ENCODE data around the gene CD2.

Gene CD2

DNA sequence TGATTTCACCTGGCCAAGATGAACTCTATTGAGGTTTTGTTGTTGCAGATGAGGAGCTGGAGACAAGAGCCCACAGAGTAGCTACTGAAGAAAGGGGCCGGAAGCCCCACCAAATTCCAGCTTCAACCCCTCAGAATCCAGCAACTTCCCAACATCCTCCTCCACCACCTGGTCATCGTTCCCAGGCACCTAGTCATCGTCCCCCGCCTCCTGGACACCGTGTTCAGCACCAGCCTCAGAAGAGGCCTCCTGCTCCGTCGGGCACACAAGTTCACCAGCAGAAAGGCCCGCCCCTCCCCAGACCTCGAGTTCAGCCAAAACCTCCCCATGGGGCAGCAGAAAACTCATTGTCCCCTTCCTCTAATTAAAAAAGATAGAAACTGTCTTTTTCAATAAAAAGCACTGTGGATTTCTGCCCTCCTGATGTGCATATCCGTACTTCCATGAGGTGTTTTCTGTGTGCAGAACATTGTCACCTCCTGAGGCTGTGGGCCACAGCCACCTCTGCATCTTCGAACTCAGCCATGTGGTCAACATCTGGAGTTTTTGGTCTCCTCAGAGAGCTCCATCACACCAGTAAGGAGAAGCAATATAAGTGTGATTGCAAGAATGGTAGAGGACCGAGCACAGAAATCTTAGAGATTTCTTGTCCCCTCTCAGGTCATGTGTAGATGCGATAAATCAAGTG, 14.3 kb downstream of the CD2 start:
- Mint-ChIP-seq H3K36me3 (ENCODE audit: low read depth) (peaks cover 12% of the 10 kb centered on the region), H3K4me3 (no peak overlapping the region)

GRCh38 chr1:116769104-116769452, 14.8 kb downstream of the CD2 start:
- no peak overlapping the region for H3K4me3 Mint-ChIP-seq
- intact Hi-C loops (cut with micrococcal nuclease): no loop called here

More for the DNA sequence above, 14.3 kb downstream of the CD2 start:
- Mint-ChIP-seq H3K4me1 (ENCODE audit: low read depth) (peaks cover 53% of the 10 kb centered on the region), H3K27ac (no peak overlapping the region), H3K27me3 (peaks cover 7% of the 10 kb centered on the region), H3K9me3 (no peaks in the 10 kb centered on the region)
- intact Hi-C loops (cut with micrococcal nuclease): no loop called here

DNA sequence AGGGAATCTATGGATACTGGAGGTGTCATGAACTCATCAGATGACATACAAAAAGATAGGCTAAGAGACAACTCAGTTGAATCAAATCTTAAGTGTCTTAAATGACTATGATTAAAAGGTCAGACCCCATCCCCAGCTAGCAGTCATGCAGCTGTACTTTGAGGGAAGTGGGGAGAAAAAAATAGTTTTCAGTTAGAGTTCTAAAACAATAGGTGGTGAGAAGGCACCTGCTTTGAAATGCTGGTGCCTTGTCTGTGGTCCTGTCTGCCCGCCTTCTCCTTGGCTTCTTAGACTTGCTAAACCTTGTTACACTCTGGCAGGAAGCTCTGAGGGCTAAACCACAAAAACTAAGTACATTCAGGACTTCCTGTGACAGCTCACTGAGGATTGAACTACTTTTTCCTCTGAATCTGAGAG, 15.3 kb downstream of the CD2 start:
- peaks cover 7% of the 10 kb centered on the region for H3K27me3 Mint-ChIP-seq
- H3K4me3 Mint-ChIP-seq: no peak overlapping the region
- H3K36me3 Mint-ChIP-seq (ENCODE audit: low read depth): peaks cover 12% of the 10 kb centered on the region
- no peak overlapping the region for H3K27ac Mint-ChIP-seq
- H3K4me1 Mint-ChIP-seq (ENCODE audit: low read depth): peaks cover 49% of the 10 kb centered on the region
- no peaks in the 10 kb centered on the region for H3K9me3 Mint-ChIP-seq
- intact Hi-C loops (cut with micrococcal nuclease): no loop called here

More at GRCh38 chr1:116769104-116769452, 14.8 kb downstream of the CD2 start:
- Mint-ChIP-seq H3K27ac (no peak overlapping the region), H3K4me1 (ENCODE audit: low read depth) (peaks cover 49% of the 10 kb centered on the region), H3K36me3 (ENCODE audit: low read depth) (peaks cover 12% of the 10 kb centered on the region), H3K9me3 (no peaks in the 10 kb centered on the region), H3K27me3 (peaks cover 7% of the 10 kb centered on the region)

- Mint-ChIP-seq H3K27ac (no peak overlapping the region), H3K36me3 (ENCODE audit: low read depth) (peaks cover 12% of the 10 kb centered on the region), H3K4me3 (no peak overlapping the region), H3K9me3 (peaks cover 1% of the 10 kb centered on the region), H3K4me1 (ENCODE audit: low read depth) (peaks cover 49% of the 10 kb centered on the region), H3K27me3 (peaks cover 7% of the 10 kb centered on the region)
- intact Hi-C loops (cut with micrococcal nuclease): no loop called here
Observed at GRCh38 chr1:116769994-116770393, 15.8 kb downstream of the CD2 start.

DNA sequence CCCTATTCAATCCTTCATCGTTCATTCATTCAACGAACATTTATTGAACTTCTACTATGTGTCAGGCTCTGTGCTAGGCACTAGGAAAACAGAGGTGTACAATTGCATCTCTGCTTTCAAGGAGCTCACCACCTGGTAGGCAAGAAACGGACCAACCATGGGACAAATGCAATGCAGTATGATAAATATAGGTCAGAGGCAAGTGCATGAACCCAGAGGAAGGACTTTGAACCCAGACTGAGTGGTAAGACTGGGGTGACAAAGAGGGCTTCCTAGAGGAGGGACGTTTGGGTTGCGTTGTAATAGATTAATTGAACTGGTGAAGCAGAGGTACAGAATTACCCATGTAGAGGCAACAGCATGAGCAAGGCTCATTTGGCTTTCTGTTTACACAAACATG, 16.4 kb downstream of the CD2 start:
- Mint-ChIP-seq H3K9me3 (peaks cover 7% of the 10 kb centered on the region), H3K4me1 (ENCODE audit: low read depth) (peaks cover 44% of the 10 kb centered on the region), H3K36me3 (ENCODE audit: low read depth) (peaks cover 7% of the 10 kb centered on the region), H3K27me3 (peaks cover 7% of the 10 kb centered on the region), H3K27ac (no peak overlapping the region), H3K4me3 (no peak overlapping the region)
- intact Hi-C loops (cut with micrococcal nuclease): no loop called here

- Mint-ChIP-seq H3K36me3 (ENCODE audit: low read depth) (peaks cover 6% of the 10 kb centered on the region), H3K27me3 (peaks cover 7% of the 10 kb centered on the region), H3K4me3 (no peak overlapping the region), H3K4me1 (ENCODE audit: low read depth) (peaks cover 36% of the 10 kb centered on the region), H3K27ac (no peak overlapping the region), H3K9me3 (peaks cover 7% of the 10 kb centered on the region)
- intact Hi-C loops (cut with micrococcal nuclease): no loop called here
Observed at GRCh38 chr1:116771997-116772647, 17.9 kb downstream of the CD2 start.

- Mint-ChIP-seq H3K27ac (no peak overlapping the region), H3K9me3 (peaks cover 7% of the 10 kb centered on the region), H3K4me1 (ENCODE audit: low read depth) (peaks cover 37% of the 10 kb centered on the region), H3K27me3 (peaks cover 8% of the 10 kb centered on the region), H3K4me3 (no peak overlapping the region), H3K36me3 (ENCODE audit: low read depth) (peaks cover 6% of the 10 kb centered on the region)
- intact Hi-C loops (cut with micrococcal nuclease): no loop called here
Observed at GRCh38 chr1:116772648-116773045, 18.4 kb downstream of the CD2 start.

DNA sequence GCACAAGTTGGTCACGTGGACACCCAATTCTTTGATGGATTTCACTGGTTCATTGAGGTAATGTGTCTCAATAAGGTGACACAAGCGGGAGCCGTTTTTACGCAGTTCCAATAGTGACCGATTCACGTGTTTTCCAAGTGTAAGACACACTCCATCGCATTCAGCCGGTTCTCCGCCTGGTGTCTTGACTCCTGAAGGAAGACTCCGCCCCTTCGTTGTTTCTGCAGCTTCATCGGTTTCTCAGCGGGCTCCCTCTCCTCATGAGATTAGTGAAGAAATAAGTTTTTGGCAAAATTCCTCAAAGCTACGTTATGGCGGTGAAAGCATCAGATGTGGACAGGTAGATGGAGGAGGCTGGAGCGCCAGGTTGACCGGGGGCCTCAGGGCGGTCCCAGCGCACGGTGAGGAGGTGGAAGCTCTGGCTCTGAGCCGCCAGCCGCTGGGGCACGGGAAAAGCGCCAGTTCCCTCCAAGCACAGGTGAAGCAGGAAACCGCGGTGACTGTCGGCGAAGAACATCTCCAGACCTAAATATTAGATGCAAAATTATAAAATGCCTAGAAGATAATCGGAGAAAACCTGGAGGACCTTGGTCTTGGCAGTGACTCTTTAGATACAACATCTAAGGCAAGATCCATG, 21.0 kb downstream of the CD2 start:
- Mint-ChIP-seq H3K4me1 (ENCODE audit: low read depth) (peaks cover 16% of the 10 kb centered on the region), H3K36me3 (ENCODE audit: low read depth) (no peaks in the 10 kb centered on the region)

DNA sequence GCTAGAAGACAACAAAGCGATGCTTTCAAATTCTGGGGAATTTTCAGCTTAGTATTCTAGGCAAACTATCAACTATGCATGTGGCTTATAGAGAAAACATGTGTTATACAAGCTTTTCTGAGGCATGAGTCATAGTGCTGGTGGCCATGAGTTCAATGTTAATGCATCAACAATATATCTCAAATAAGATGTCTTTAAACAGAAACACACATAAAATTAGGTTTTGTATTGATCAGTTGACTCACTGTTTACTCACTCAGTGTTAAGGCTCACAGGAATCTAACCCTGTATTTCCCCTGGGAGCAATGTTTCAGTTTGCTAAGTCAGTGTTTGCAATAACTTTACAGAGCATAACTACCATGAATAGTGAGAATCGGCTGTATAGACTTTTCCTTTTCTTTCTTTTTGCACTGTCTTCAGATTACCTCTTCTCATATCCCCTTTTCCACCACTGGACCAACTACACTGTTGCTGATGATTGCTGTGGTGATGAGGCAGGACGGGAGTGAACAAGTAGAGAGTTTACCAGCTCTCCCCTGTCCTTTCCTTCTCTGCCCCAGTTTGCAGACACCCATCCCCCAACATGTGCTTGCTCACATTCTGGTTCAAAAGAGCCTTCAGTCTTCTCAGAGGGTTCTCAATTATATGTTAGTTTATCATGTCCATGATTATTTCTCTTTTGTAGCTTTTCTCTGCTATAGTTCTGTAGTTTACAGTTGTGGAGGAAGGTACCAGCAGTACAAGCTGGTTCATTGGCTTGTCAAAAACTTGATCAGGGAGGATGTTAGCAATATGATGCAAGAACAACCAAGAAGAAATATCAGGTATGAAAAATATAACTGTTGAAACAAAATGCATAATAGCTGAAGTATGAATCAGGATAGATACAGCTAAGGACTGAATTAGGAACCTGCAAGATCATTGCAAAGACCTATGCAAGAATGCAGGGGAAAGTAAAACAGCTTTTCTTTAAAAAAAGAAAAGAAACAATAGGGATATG, 23.9 kb downstream of the CD2 start:
- Mint-ChIP-seq H3K9me3 (peaks cover 7% of the 10 kb centered on the region), H3K27ac (no peak overlapping the region), H3K4me1 (ENCODE audit: low read depth) (peaks cover 9% of the 10 kb centered on the region), H3K36me3 (ENCODE audit: low read depth) (no peaks in the 10 kb centered on the region), H3K4me3 (no peak overlapping the region), H3K27me3 (peaks cover 1% of the 10 kb centered on the region)
- intact Hi-C loops (cut with micrococcal nuclease): no loop called here

More for the DNA sequence above, 21.0 kb downstream of the CD2 start:
- Mint-ChIP-seq H3K4me3 (no peak overlapping the region), H3K27me3 (peaks cover 3% of the 10 kb centered on the region), H3K27ac (no peak overlapping the region), H3K9me3 (peaks cover 7% of the 10 kb centered on the region)
- intact Hi-C loops (cut with micrococcal nuclease): no loop called here

GRCh38 chr1:116781034-116781433, 26.8 kb downstream of the CD2 start:
- intact Hi-C loops (cut with micrococcal nuclease): no loop called here
- H3K4me1 Mint-ChIP-seq (ENCODE audit: low read depth): peaks cover 9% of the 10 kb centered on the region
- H3K4me3 Mint-ChIP-seq: no peak overlapping the region
- no peaks in the 10 kb centered on the region for H3K36me3 Mint-ChIP-seq (ENCODE audit: low read depth)
- H3K27ac Mint-ChIP-seq: no peak overlapping the region
- peaks cover 7% of the 10 kb centered on the region for H3K9me3 Mint-ChIP-seq
- H3K27me3 Mint-ChIP-seq: peaks cover 9% of the 10 kb centered on the region

- H3K27me3 Mint-ChIP-seq: peaks cover 10% of the 10 kb centered on the region
- H3K36me3 Mint-ChIP-seq (ENCODE audit: low read depth): no peaks in the 10 kb centered on the region
- H3K4me3 Mint-ChIP-seq: no peak overlapping the region
- intact Hi-C loops (cut with micrococcal nuclease): no loop called here
- H3K27ac Mint-ChIP-seq: peak overlapping the region; percentile 6
- peaks cover 15% of the 10 kb centered on the region for H3K9me3 Mint-ChIP-seq
- no peaks in the 10 kb centered on the region for H3K4me1 Mint-ChIP-seq (ENCODE audit: low read depth)
Observed at GRCh38 chr1:116785006-116785405, 30.8 kb downstream of the CD2 start.

DNA sequence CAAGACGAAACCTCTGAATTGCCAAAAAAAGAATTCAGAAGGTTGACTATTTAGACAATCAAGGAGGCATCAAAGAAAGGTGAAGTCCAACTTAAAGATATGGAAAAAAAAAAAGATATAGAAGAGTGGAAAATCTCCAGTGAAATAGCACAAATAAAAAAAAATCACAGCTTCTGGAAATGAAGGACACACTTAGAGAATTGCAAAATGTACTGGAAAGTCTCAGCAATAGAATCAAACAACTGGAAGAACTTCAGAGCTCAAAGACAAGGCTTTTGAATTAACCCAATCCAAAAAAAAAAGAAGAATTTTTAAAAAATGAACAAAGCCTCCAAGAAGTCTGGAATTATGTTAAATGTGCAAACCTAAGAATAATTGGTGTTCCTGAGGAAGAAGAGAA, 31.8 kb downstream of the CD2 start:
- intact Hi-C loops (cut with micrococcal nuclease): no loop called here
- Mint-ChIP-seq H3K4me1 (ENCODE audit: low read depth) (no peaks in the 10 kb centered on the region), H3K27me3 (peaks cover 10% of the 10 kb centered on the region), H3K4me3 (no peak overlapping the region), H3K27ac (no peak overlapping the region), H3K9me3 (peaks cover 15% of the 10 kb centered on the region), H3K36me3 (ENCODE audit: low read depth) (no peaks in the 10 kb centered on the region)

DNA sequence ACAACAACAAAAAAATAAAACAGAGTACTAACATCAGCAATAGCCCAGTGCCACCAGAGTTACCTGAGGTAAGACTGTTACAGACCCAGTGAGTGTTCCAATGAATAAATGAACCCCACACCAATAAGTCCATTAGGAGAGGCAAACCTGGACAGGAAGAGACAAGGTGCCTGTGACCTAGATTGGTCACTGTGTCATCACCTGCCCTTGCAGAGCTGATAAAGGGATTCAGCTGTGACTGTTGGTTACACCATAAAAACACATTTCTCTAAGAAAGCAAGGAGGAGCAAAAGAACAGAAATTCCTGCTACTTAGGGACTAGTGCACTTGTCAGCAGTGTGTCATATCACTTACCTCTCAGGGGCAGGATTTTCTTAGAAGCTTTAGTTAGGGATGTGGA, 37.5 kb downstream of the CD2 start:
- H3K4me3 Mint-ChIP-seq: no peak overlapping the region
- H3K27ac Mint-ChIP-seq: peak overlapping the region; percentile 19
- intact Hi-C loops (cut with micrococcal nuclease): no loop called here
- no peaks in the 10 kb centered on the region for H3K36me3 Mint-ChIP-seq (ENCODE audit: low read depth)
- peaks cover 1% of the 10 kb centered on the region for H3K27me3 Mint-ChIP-seq
- H3K4me1 Mint-ChIP-seq (ENCODE audit: low read depth): peaks cover 40% of the 10 kb centered on the region
- H3K9me3 Mint-ChIP-seq: peaks cover under 1% of the 10 kb centered on the region

All from dendritic cell treated with granulocyte-macrophage colony-stimulating factor and Interleukin-4, amounts not matched to agents 40 ng/mL and 50 ng/mL, for 4 days (primary cell).